Activated naive CD4-positive, alpha-beta T cell treated with anti-CD3 and anti-CD28 coated beads, Interleukin-2, amount 50 U/mL, for 16 hours (primary cell): ENCODE data around the gene SHKBP1.
"Not testable (repeated sequence)": the region's sequence is repeated elsewhere in the genome, so short reads cannot be mapped to it uniquely, and the experiment has no call there.

Experiments
- DNase-seq: peaks from one replicate; pipeline ENCODE4 v3.0.0-alpha.2; 2020

Gene SHKBP1

GRCh38 chr19:40556953-40557530, 19.6 kb upstream of the SHKBP1 start:
- no peak for DNase-seq

- DNase-seq: no peak
Measured at GRCh38 chr19:40559394-40559793, 17.3 kb upstream of the SHKBP1 start.

GRCh38 chr19:40560092-40560507, 16.6 kb upstream of the SHKBP1 start:
- DNase-seq: no peak

GRCh38 chr19:40561947-40562346, 14.7 kb upstream of the SHKBP1 start:
- no peak for DNase-seq

- not testable (repeated sequence) for DNase-seq
Measured at GRCh38 chr19:40564535-40564934, 12.1 kb upstream of the SHKBP1 start.

- DNase-seq: no peak
Measured at GRCh38 chr19:40565355-40565754, 11.3 kb upstream of the SHKBP1 start.

- no peak for DNase-seq
Measured at GRCh38 chr19:40565910-40566495, 10.7 kb upstream of the SHKBP1 start.

- no peak for DNase-seq
Measured at GRCh38 chr19:40567040-40567749, 9.5 kb upstream of the SHKBP1 start.

- no peak for DNase-seq
Measured at GRCh38 chr19:40567750-40568494, 8.8 kb upstream of the SHKBP1 start.

- peak; percentile 91 for DNase-seq
Measured at GRCh38 chr19:40570313-40571004, 6.2 kb upstream of the SHKBP1 start.

GRCh38 chr19:40571005-40571318, 5.7 kb upstream of the SHKBP1 start:
- DNase-seq: no peak

GRCh38 chr19:40571831-40572495, 4.7 kb upstream of the SHKBP1 start:
- no peak for DNase-seq

- no peak for DNase-seq
Measured at GRCh38 chr19:40575326-40575725, 1.3 kb upstream of the SHKBP1 start.

- no peak for DNase-seq
Measured at GRCh38 chr19:40576151-40576584, 505 bp upstream of the SHKBP1 start.

- DNase-seq: no peak
Measured at GRCh38 chr19:40578442-40578908, 1.8 kb downstream of the SHKBP1 start.

GRCh38 chr19:40580619-40581018, 3.9 kb downstream of the SHKBP1 start:
- DNase-seq: no peak

- DNase-seq: no peak
Measured at GRCh38 chr19:40581531-40581930, 4.9 kb downstream of the SHKBP1 start.

GRCh38 chr19:40582467-40582866, 5.8 kb downstream of the SHKBP1 start:
- no peak for DNase-seq

- no peak for DNase-seq
Measured at GRCh38 chr19:40583283-40583682, 6.6 kb downstream of the SHKBP1 start.

- no peak for DNase-seq
Measured at GRCh38 chr19:40584007-40584406, 7.3 kb downstream of the SHKBP1 start.

- no peak for DNase-seq
Measured at GRCh38 chr19:40585241-40585981, 8.7 kb downstream of the SHKBP1 start.

- no peak for DNase-seq
Measured at GRCh38 chr19:40585982-40586422, 9.3 kb downstream of the SHKBP1 start.
